H1 (cell line): ENCODE measurements around the gene CCN6. TPM values are rescaled to one million over a fixed set of nuclear protein-coding genes. Genes with fewer than 3 reads are reported as not detected.

Source experiments
- BRCA1 ChIP-seq: IDR thresholded peaks from 2 replicates; pipeline ENCODE4 v1.6.1; 2012; ENCODE audit warnings: low read depth, low read length, improper control_type of control experiment
- FOSL1 ChIP-seq: IDR thresholded peaks from 2 replicates; pipeline ENCODE4 v1.6.1; 2011; ENCODE audit warnings: mild to moderate bottlenecking, low read depth, low read length, moderate library complexity; ENCODE audit not compliant: insufficient read depth
- polyA plus RNA-seq, 7 experiments: library from polyadenylated mRNA; depleted of rRNA in 3 of 7; stranded (reverse) in 5 of 7; unstranded in 2 of 7; fragments of >200 nt in 5 of 7; fragments of 200-250 nt in 2 of 7; gene quantifications; 1 replicate in 5 of 7; 2 replicates in 1 of 7; 4 replicates in 1 of 7; pipeline versions ENCODE4 v1.2.1 to v1.2.3, GENCODE V29; 2011 to 2013; ENCODE audit warnings: missing spikeins in 2 of 7, mixed read lengths in 2 of 7
- total RNA-seq: library from RNA; stranded (reverse); fragmentation: NEBNext Ultra II Directional; extraction: Animal tissue kit (Norgen Biotek cat#: 25700); gene quantifications from 2 replicates; pipeline ENCODE4 v1.2.1, GENCODE V29; 2021

CCN6 gene
- total and polyA plus RNA-seq, 2 of the 8 experiments (the other 6 are each of a cell fraction or from before 2014, with no cell fraction given) = not detected

- TF ChIP-seq BRCA1 = no peak
- no peak for TF ChIP-seq FOSL1
These were observed 48.9 kb upstream of the CCN6 start (continued) for GRCh38 chr6:112005013-112005371.
